HL-60 (cell line): ENCODE results near the gene PGM5.

ENCODE experiments used
- CTCF ChIP-seq: IDR thresholded peaks from one replicate; pipeline ENCODE4 v1.5.1; 2011; ENCODE audit warnings: low read length, control low read depth, inconsistent platforms; ENCODE audit not compliant: insufficient read depth
- GABPA ChIP-seq: IDR thresholded peaks from 2 replicates; pipeline ENCODE4 v1.6.1; 2012; ENCODE audit warnings: low read depth
- POLR2AphosphoS5 ChIP-seq: IDR thresholded peaks from 2 replicates; pipeline ENCODE4 v1.6.1; 2012; ENCODE audit warnings: low read depth

- TF ChIP-seq GABPA (no peak), CTCF (no peak), POLR2AphosphoS5 (no peak)
Observed at GRCh38 chr9:68495247-68495646, 138.8 kb downstream of the PGM5 start.
